SKM-1 (cell line): ENCODE data around the gene RBM8A.
"Not testable (repeated sequence)": the region's sequence is repeated elsewhere in the genome, so short reads cannot be mapped to it uniquely, and the experiment has no call there.

Experiments
- DNase-seq: peaks from one replicate; lab custom pipeline; 2025; ENCODE audit not compliant: unreplicated experiment; lab: John Stamatoyannopoulos, UW

RBM8A gene

GRCh38 chr1:145956781-145957442 is 29.6 kb upstream of the RBM8A start:
- no peak for DNase-seq

- DNase-seq, result no peak
Observed at GRCh38 chr1:145956361-145956760, 29.1 kb upstream of the RBM8A start.

DNA sequence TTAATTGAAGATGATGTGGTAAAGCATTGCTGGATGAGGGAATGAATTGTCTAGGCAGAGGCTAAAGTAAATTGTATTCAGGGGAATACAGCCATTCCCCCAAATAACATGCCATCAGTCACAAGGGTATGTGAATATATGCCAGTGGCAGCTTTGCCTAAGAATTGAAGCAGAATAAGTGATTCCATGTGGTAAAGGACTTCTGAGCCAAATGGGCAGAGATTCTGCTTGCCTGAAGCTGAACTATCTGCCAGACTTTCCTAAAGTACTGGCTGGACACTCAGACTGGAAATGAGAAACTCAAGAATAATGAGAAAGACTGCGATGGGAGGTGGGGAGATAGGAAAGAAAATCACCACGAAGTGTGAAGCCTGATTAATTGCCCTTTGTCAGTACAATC is 28.2 kb upstream of the RBM8A start:
- DNase-seq, result no peak

DNA sequence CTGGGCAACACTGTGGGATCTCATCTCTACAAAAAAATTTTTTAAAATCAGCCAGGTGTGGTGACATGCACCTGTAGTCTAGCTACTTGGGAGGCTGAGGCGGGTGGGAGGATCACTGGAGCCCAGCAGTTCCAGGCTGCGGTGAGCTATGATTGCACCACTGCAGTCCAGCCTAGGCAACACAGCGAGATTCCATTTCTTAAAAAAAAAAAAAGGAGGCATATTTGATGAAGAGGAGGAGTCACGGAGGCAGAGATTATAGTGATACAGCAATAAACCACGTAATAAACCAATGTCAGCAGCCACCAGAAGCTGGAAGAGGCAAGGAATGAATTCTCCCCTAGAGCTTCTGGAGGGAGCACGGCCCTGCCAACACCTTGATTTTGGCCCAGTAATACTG is 26.6 kb upstream of the RBM8A start:
- no peak for DNase-seq

DNA sequence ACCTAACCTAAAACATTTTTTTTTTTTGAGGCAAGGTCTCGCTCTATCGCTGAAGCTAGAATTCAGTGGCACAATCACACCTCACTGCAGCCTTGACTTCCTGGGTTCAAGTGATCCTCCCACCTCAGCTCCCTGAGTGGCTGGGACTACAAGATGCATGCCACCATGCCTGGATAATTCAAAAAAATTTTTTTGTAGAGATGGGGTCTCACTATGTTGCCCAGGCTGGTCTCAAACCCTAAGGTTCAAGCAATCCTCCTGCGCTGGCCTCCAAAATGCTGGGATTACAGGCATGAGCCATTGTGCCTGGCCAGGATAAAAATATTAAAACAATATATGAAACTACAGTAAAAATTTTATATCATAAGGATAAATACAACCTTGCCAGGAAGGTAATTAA is 25.6 kb upstream of the RBM8A start:
- DNase-seq, result no peak

DNA sequence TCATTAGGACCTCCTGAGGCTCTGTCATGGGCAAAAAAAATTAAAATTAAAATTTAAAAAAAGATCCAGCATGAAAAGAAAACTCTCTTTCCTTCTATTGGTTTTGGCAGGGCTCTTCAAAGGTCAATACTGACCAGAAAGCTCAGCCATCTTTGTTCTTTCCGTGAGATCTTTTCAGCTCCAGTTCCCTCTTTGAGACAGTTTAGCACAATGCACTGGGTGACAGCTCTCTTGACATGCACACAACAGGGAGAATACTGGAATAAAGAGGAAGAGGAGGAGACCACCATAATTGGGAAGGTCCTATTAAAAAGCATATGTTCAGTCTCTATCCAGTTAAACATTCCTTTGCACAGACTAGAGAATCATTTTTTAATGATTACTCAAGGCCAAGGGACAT is 24.2 kb upstream of the RBM8A start:
- DNase-seq, result no peak

- no peak for DNase-seq
Observed at GRCh38 chr1:145949219-145949618, 21.9 kb upstream of the RBM8A start.

DNA sequence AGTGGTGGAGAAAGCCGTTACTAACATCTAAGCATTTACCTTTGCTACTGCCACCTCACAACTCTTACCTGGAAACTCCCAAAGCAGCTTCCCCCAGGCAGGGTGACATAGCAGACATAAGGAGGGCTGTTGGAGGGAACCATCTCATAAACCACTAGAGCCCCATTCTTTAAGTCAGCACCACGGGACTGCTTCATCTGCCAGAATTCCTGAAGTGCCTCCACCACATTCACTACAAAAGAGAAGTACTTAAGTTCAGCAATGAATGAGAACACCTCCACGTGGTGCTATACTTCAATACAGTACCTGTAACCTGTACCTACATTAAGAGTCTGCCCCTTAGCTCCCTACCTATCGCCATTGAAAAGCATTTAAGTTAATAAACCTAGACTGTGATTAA is 20.3 kb upstream of the RBM8A start:
- no peak for DNase-seq

GRCh38 chr1:145946477-145946986 is 19.2 kb upstream of the RBM8A start:
- no peak for DNase-seq

- no peak for DNase-seq
Observed at GRCh38 chr1:145944532-145944931, 17.2 kb upstream of the RBM8A start.

DNA sequence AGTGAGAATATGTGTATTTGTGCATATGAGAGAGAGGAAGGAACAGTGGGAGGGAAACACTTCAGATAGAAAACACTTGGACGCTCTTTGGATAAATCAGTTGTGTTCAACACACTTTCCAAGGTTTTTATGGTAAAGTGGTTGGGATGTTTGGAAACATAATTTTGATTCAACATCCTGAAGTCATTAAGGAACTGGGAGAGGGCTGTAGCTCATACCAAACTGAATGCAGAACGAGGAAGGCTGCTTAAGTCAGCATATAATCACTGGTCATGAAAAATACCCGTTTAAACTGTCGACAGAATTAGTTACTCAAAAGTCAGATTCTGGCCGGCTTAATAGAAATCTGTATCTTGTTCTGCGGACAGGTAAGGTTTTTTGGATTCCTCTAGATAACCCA is 15.6 kb upstream of the RBM8A start:
- no peak for DNase-seq

DNA sequence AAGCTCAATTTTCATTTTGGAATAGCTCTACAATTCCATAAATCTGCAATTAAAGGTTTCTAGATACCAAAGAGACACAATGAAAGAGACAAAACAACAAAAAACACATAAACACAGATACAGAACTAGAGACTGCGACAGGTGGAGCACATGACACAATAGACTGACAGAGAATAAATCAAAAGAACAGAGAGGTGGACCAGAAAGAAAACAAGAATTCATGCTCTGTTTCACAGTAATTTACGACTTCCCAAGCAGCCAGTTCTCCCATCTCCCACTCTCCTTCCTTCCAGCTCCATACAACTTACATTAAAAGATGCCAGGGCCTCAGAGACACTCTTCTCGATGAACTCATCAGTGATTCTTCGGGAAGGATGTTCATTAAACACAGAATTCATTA is 15.1 kb upstream of the RBM8A start:
- no peak for DNase-seq

GRCh38 chr1:145937436-145937835 is 10.2 kb upstream of the RBM8A start:
- DNase-seq, result no peak

DNA sequence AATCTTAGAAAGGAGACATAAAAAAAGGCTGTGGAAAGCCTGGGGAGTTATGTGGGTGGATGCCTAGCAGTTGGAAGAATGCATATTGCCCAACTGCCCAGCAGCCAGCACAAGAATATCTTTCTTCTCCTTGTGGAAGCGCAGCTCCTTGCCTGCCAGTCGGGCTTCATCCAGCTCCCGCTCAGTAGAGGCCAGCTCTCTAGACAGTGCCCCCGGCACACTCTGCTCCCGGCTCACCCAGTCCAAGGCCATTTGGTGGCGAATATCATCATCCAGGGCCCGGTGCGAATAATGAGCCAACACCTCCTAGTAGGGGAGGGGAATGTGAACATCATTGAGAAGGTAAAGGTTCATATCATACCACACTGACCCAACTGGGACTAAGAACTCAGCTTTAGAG is 9.0 kb upstream of the RBM8A start:
- DNase-seq, result no peak

GRCh38 chr1:145935708-145936107 is 8.4 kb upstream of the RBM8A start:
- no peak for DNase-seq

- peak; percentile 57 for DNase-seq
Observed at GRCh38 chr1:145932522-145933009, 5.3 kb upstream of the RBM8A start.

DNA sequence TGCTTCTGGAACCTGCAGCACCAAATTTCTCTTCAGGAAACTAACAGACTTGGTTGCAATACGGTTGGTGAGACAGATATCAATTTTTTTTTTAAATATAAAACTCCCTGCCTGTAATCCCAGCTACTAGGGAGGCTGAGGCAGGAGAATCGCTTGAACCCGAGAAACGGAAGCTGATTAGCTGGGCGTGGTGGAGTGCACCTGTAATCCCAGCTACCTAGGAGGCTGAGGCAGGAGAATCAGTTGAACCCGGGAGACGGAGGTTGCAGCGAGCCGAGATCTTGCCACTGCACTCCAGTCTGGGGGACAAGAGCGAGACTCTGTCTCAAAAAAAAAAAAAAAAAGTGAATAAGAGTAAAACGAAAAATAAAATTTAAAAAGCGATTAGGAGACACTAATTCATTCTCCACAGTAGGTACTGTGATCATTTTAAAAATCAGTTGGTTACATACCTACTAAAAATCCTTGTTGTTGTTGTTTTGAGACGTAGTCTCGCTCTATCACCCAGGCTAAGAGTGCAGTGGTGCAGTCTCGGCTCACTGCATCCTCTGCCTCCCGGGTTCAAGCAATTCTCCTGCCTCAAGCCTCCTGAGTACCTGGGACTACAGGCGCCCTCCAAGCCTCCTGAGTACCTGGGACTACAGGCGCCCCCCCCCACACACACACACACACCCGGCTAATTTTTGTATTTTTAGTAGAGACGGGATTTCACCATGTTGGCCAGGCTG is 796 bp upstream of the RBM8A start:
- no peak for DNase-seq

GRCh38 chr1:145926686-145927062 is 610 bp downstream of the RBM8A start:
- DNase-seq, result no peak

DNA sequence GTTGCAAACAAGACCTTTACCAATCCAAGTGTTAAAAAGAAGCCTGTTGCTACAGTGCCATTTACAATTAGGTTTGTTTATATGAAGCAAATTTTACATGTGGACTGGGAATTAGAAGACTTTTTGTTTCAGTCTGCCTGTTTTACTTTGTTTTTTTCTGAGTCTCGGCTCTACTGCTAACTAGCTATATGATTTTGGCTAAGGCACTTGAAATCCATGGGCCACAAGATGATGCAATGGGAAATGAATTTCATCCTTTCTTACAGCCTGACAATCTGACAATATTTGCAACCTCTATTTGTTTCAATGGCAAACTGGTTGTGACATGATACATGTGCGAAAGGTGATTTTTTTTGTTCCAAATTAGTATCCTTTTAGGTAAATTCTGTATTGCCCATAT is 5.0 kb downstream of the RBM8A start:
- DNase-seq, result no peak

DNA sequence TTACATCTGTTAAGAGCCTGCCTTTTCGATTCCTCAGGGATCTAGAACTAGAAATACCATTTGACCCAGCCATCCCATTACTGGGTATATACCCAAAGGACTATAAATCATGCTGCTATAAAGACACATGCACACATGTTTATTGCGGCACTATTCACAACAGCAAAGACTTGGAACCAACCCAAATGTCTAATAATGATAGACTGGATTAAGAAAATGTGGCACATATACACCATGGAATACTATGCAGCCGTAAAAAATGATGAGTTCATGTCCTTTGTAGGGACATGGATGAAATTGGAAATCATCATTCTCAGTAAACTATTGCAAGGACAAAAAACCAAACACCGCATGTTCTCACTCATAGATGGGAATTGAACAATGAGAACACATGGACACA is 7.0 kb downstream of the RBM8A start:
- not testable (repeated sequence) for DNase-seq

DNA sequence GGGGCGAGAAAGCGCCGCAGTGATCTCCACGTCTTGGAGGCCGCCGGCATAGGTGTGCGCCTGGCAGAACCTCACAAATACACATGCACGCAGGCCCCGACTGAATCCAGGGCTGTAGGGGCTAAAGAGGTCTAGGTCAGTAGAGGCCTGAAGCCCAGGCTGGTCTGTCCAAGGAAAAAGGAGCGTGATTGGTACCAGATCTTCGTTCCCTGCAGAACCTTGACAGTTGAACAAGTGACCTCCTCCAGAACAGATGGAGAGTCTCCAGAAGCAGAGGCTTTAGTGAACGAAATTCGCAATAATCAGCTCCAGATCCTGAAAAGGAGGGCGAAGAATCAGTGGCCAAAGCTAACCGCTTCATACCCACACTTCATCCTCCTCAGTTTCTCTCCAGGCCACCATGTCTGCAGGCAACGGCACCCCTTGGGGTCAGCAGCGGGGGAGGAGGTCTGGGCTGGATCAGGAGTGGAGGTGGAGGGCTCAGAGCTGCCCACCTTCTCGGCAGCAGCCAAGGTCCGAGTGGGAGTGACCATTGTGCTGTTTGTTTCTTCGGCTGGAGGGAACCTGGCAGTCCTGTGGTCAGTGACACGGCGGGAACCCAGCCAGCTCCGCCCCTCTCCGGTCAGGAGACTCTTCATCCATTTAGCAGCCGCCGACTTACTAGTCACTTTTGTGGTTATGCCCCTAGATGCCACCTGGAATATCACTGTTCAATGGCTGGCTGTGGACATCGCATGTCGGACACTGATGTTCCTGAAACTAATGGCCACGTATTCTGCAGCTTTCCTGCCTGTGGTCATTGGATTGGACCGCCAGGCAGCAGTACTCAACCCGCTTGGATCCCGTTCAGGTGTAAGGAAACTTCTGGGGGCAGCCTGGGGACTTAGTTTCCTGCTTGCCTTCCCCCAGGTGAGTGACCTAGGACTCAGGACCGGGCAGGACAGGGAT is 8.0 kb downstream of the RBM8A start:
- no peak for DNase-seq
